AG04449 (cell line): ENCODE measurements around the gene ZNF614.
"Not testable (repeated sequence)": the region's sequence is repeated elsewhere in the genome, so short reads cannot be mapped to it uniquely, and the experiment has no call there.

Source experiments
- CTCF ChIA-PET: fragments of 350-600 bp; formaldehyde crosslinking; extraction: SDS; loops from one replicate; lab custom pipeline; 2021; ENCODE audit warnings: antibody characterized with exemption; lab: Yijun Ruan, JAX
- POLR2A ChIA-PET: fragments of 400-600, 350-600 bp; formaldehyde crosslinking; extraction: SDS; loops from one replicate; lab custom pipeline; 2020; ENCODE audit warnings: antibody characterized with exemption, inconsistent platforms; lab: Yijun Ruan, JAX
- DNase-seq: peaks from one replicate; pipeline ENCODE4 v3.0.0-alpha.2; 2010; ENCODE audit warnings: low read depth, low spot score
- H3K4me3 ChIP-seq: 2 replicates; pipeline ENCODE4 v1.5.1; 2011; ENCODE audit warnings: low read depth, mild to moderate bottlenecking, control low read depth, low read length
- TF ChIP-seq, protein P1 (sequence below): IDR thresholded peaks from one replicate; pipeline ENCODE4 v1.5.1; 2011; ENCODE audit warnings: mild to moderate bottlenecking, moderate library complexity, low read length, control low read depth, inconsistent platforms; ENCODE audit not compliant: insufficient read depth; ENCODE audit errors: missing control alignments

Gene ZNF614

GRCh38 chr19:52048555-52049501 lies 20.6 kb upstream of the ZNF614 start, which contains the start of gene ZNF432:
TSS of gene ZNF432 (minus strand) at chr19:52048838. CDS start at chr19:52046868, 1,970 bp downstream.
- ChIA-PET CTCF (interaction anchor here (1.2 kb wide), 1 partner anchor 151 kb away, joined by 3 read pairs; no protein-coding TSS in a partner anchor), POLR2A (interaction anchor here (0.5 kb wide), 1 partner anchor 123 kb away, joined by 3 read pairs; no protein-coding TSS in a partner anchor)
- peak within 1 kb of the TSS; percentile 75 for H3K4me3 ChIP-seq
- DNase-seq: peak; percentile 46
- TF ChIP-seq, protein P1, sequence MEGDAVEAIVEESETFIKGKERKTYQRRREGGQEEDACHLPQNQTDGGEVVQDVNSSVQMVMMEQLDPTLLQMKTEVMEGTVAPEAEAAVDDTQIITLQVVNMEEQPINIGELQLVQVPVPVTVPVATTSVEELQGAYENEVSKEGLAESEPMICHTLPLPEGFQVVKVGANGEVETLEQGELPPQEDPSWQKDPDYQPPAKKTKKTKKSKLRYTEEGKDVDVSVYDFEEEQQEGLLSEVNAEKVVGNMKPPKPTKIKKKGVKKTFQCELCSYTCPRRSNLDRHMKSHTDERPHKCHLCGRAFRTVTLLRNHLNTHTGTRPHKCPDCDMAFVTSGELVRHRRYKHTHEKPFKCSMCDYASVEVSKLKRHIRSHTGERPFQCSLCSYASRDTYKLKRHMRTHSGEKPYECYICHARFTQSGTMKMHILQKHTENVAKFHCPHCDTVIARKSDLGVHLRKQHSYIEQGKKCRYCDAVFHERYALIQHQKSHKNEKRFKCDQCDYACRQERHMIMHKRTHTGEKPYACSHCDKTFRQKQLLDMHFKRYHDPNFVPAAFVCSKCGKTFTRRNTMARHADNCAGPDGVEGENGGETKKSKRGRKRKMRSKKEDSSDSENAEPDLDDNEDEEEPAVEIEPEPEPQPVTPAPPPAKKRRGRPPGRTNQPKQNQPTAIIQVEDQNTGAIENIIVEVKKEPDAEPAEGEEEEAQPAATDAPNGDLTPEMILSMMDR: no peak

- ChIA-PET POLR2A (no interaction called here), CTCF (no interaction called here)
- no peak for DNase-seq
- TF ChIP-seq, protein P1: no peak
- H3K4me3 ChIP-seq: no peak overlapping the region
These were observed 11.0 kb upstream of the ZNF614 start for GRCh38 chr19:52039169-52039568.

- ChIA-PET CTCF (no interaction called here), POLR2A (no interaction called here)
- DNase-seq: no peak
- H3K4me3 ChIP-seq: no peak overlapping the region
- TF ChIP-seq, protein P1: no peak
These were observed 6.0 kb upstream of the ZNF614 start for GRCh38 chr19:52034051-52034728.

- TF ChIP-seq, protein P1: no peak
- CTCF ChIA-PET: no interaction called here
- DNase-seq: no peak
- POLR2A ChIA-PET: interaction anchor here (1.3 kb wide), 1 partner anchor 21 kb away, joined by 8 read pairs; the partner anchor contains the start of gene ZNF615
- peak overlapping the region; percentile 99 for H3K4me3 ChIP-seq
These were observed 573 bp upstream of the ZNF614 start for GRCh38 chr19:52028780-52029123.

- H3K4me3 ChIP-seq, DNase-seq, CTCF ChIA-PET, POLR2A ChIA-PET: not testable (repeated sequence)
These were observed 1.8 kb downstream of the ZNF614 start for GRCh38 chr19:52026255-52026990.

DNA sequence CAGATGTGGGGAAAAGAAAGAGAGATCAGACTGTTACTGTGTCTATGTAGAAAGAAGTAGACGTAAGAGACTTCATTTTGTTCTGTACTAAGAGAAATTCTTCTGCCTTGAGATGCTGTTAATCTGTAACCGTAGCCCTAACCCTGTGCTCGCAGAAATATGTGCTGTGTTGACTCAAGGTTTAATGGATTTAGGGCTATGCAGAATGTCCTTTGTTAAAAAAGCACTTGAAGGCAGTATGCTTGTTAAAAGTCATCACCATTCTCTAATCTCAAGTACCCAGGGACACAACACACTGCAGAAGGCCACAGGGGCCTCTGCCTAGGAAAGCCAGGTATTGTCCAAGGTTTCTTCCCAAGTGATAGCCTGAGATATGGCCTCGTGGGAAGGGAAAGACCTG lies 3.7 kb downstream of the ZNF614 start:
- H3K4me3 ChIP-seq, CTCF ChIA-PET, DNase-seq, POLR2A ChIA-PET: not testable (repeated sequence)

- TF ChIP-seq, protein P1: no peak
- POLR2A ChIA-PET: no interaction called here
- no peak overlapping the region for H3K4me3 ChIP-seq
- CTCF ChIA-PET: no interaction called here
- DNase-seq: no peak
These were observed 6.0 kb downstream of the ZNF614 start for GRCh38 chr19:52022193-52022592.
